H1 (cell line): ENCODE measurements around the gene CNIH3. TPM values are rescaled to one million over a fixed set of nuclear protein-coding genes. Genes with fewer than 3 reads are reported as not detected.

Experiments used
- CTCF ChIA-PET: fragments of 300-600 bp; sonication (Branson Sonifier 250); formaldehyde crosslinking; loops from one replicate; lab custom pipeline; 2021; ENCODE audit not compliant: partially characterized antibody; lab: Charles Lee
- POLR2A ChIA-PET: fragments of 300-600 bp; sonication (Branson Sonifier 250); formaldehyde crosslinking; loops from one replicate; lab custom pipeline; 2021; ENCODE audit warnings: inconsistent platforms; ENCODE audit not compliant: partially characterized antibody; lab: Charles Lee
- DNase-seq, 2 experiments: peaks; one replicate each; pipeline versions ENCODE4 v3.0.0 to v3.0.0-alpha.2; 2010 to 2022; ENCODE audit warnings: low spot score in 2 of 2, low read depth in 1 of 2, mixed read lengths in 1 of 2
- FAIRE-seq: peaks from 2 replicates; lab custom pipeline; 2011; peaks lifted over from hg19 to GRCh38; lab: Jason Lieb, UNC
- H2AFZ ChIP-seq: 2 replicates; pipeline ENCODE4 v1.8.1; 2012; ENCODE audit warnings: low read length, inconsistent platforms
- H2AK5ac ChIP-seq: 2 replicates; pipeline ENCODE4 v1.6.1; 2013; ENCODE audit warnings: low read depth, low read length
- H2BK120ac ChIP-seq: replicated peaks from 2 replicates; pipeline ENCODE3; 2013; ENCODE audit warnings: low read depth, low read length, inconsistent platforms
- H2BK12ac ChIP-seq: 2 replicates; pipeline ENCODE4 v1.6.1; 2013; ENCODE audit warnings: low read depth, low read length
- H2BK15ac ChIP-seq: 2 replicates; pipeline ENCODE4 v1.6.1; 2013; ENCODE audit warnings: low read length
- H2BK20ac ChIP-seq: 2 replicates; pipeline ENCODE4 v1.6.1; 2013; ENCODE audit warnings: low read length
- H2BK5ac ChIP-seq: 2 replicates; pipeline ENCODE4 v1.6.1; 2013; ENCODE audit warnings: low read depth, low read length
- H3K14ac ChIP-seq: 2 replicates; pipeline ENCODE4 v1.6.1; 2013; ENCODE audit warnings: inconsistent platforms; ENCODE audit not compliant: insufficient read length
- H3K18ac ChIP-seq: 2 replicates; pipeline ENCODE4 v1.6.1; 2013; ENCODE audit warnings: low read length; ENCODE audit errors: extremely low read depth
- H3K23ac ChIP-seq: 2 replicates; pipeline ENCODE4 v1.6.1; 2013; ENCODE audit warnings: inconsistent platforms; ENCODE audit not compliant: insufficient read length
- H3K23me2 ChIP-seq: 2 replicates; pipeline ENCODE4 v1.6.1; 2013; ENCODE audit warnings: low read depth, low read length
- H3K27ac ChIP-seq: 2 replicates; pipeline ENCODE4 v1.6.1; 2011; ENCODE audit warnings: low read depth, low read length, inconsistent platforms
- H3K27me3 ChIP-seq, 4 experiments: replicated peaks in 1 of 4; 1 replicate in 1 of 4; 2 replicates in 3 of 4; pipeline versions ENCODE4 v1.6.1 to v1.8.1; 2011 to 2013; ENCODE audit warnings: low read length in 3 of 4, mild to moderate bottlenecking in 3 of 4, inconsistent platforms in 2 of 4, mixed read lengths in 2 of 4, moderate library complexity in 1 of 4; ENCODE audit not compliant: control insufficient read depth in 3 of 4, insufficient read depth in 3 of 4; ENCODE audit errors: extremely low read depth in 1 of 4
- H3K36me3 ChIP-seq, 4 experiments: 2 replicates each; pipeline versions ENCODE4 v1.6.1 to v1.8.1; 2011 to 2013; ENCODE audit warnings: mild to moderate bottlenecking in 4 of 4, low read length in 3 of 4, moderate library complexity in 2 of 4, control low read depth in 1 of 4, inconsistent platforms in 1 of 4; ENCODE audit not compliant: insufficient read depth in 4 of 4, control insufficient read depth in 2 of 4
- H3K4ac ChIP-seq: replicated peaks from 2 replicates; pipeline ENCODE3; 2013; ENCODE audit warnings: low read length, low read depth, mixed read lengths, inconsistent platforms; ENCODE audit not compliant: insufficient read length
- H3K4me1 ChIP-seq, 4 experiments: replicated peaks in 1 of 4; 1 replicate in 1 of 4; 2 replicates in 3 of 4; pipeline versions ENCODE4 v1.6.1 to v1.8.1; 2011 to 2013; ENCODE audit warnings: low read length in 3 of 4, inconsistent platforms in 2 of 4, mixed read lengths in 1 of 4; ENCODE audit not compliant: insufficient read depth in 4 of 4, control insufficient read depth in 3 of 4
- H3K4me2 ChIP-seq, 2 experiments: 2 replicates each; pipeline versions ENCODE4 v1.6.1 to v1.8.1; 2011 to 2013; ENCODE audit warnings: low read depth in 2 of 2, low read length in 2 of 2, control low read depth in 1 of 2, inconsistent platforms in 1 of 2, mild to moderate bottlenecking in 1 of 2; ENCODE audit not compliant: insufficient read depth in 1 of 2
- H3K4me3 ChIP-seq, 4 experiments: fragments of 200-600, 300-600 bp in 1 of 4; sonication (generic), shearing (Covaris generic), sonication (Bioruptor Twin) in 1 of 4; 2 replicates each; pipeline versions ENCODE4 v1.5.1 to v1.8.1; 2011 to 2016; ENCODE audit warnings: low read length in 4 of 4, low read depth in 3 of 4, control low read depth in 2 of 4, inconsistent platforms in 2 of 4, mild to moderate bottlenecking in 2 of 4, mixed read lengths in 1 of 4, moderate library complexity in 1 of 4; ENCODE audit not compliant: insufficient read depth in 2 of 4; ENCODE audit errors: extremely low read depth in 1 of 4
- H3K56ac ChIP-seq: replicated peaks from 2 replicates; pipeline ENCODE3; 2013; ENCODE audit warnings: low read depth, mild to moderate bottlenecking, mixed read lengths, low read length, inconsistent platforms; ENCODE audit not compliant: insufficient read length
- H3K79me1 ChIP-seq: 2 replicates; pipeline ENCODE4 v1.6.1; 2013; ENCODE audit warnings: low read depth, low read length, control low read depth
- H3K79me2 ChIP-seq, 2 experiments: 2 replicates each; pipeline versions ENCODE4 v1.6.1 to v1.8.1; 2012 to 2013; ENCODE audit warnings: low read length in 2 of 2, mild to moderate bottlenecking in 2 of 2, inconsistent platforms in 1 of 2; ENCODE audit not compliant: insufficient read depth in 2 of 2, control insufficient read depth in 1 of 2
- H3K9ac ChIP-seq, 4 experiments: replicated peaks in 1 of 4; 1 replicate in 1 of 4; 2 replicates in 3 of 4; pipeline versions ENCODE4 v1.6.1 to v1.8.1; 2011 to 2013; ENCODE audit warnings: low read depth in 3 of 4, low read length in 3 of 4, control low read depth in 2 of 4, mild to moderate bottlenecking in 2 of 4, moderate library complexity in 2 of 4, inconsistent platforms in 1 of 4; ENCODE audit errors: extremely low read depth in 1 of 4
- H3K9me3 ChIP-seq, 2 experiments: 2 replicates each; pipeline versions ENCODE4 v1.6.1 to v1.8.1; 2012 to 2013; ENCODE audit warnings: mild to moderate bottlenecking in 2 of 2, moderate library complexity in 2 of 2, control low read depth in 1 of 2, inconsistent platforms in 1 of 2, low read depth in 1 of 2, low read length in 1 of 2, mixed read lengths in 1 of 2; ENCODE audit not compliant: insufficient read depth in 2 of 2
- H4K20me1 ChIP-seq, 2 experiments: replicated peaks in 1 of 2; 2 replicates each; pipeline versions ENCODE3 to v1.8.1; 2011 to 2013; ENCODE audit warnings: inconsistent platforms in 2 of 2, low read length in 2 of 2, mild to moderate bottlenecking in 1 of 2; ENCODE audit not compliant: insufficient read depth in 2 of 2, control insufficient read depth in 1 of 2
- H4K5ac ChIP-seq: 2 replicates; pipeline ENCODE4 v1.6.1; 2013; ENCODE audit warnings: low read length, low read depth, mixed read lengths, inconsistent platforms; ENCODE audit not compliant: insufficient read length
- H4K8ac ChIP-seq: 2 replicates; pipeline ENCODE4 v1.8.0; 2013; ENCODE audit warnings: mild to moderate bottlenecking, moderate library complexity, low read length, inconsistent platforms; ENCODE audit not compliant: insufficient read depth; ENCODE audit errors: extremely low read depth
- H4K91ac ChIP-seq: replicated peaks from 2 replicates; pipeline ENCODE3; 2013; ENCODE audit warnings: low read length, mixed read lengths, inconsistent platforms; ENCODE audit not compliant: insufficient read length
- CEBPB ChIP-seq: IDR thresholded peaks from 2 replicates; pipeline ENCODE4 v1.6.1; 2012; ENCODE audit warnings: low read depth, low read length
- KDM1A ChIP-seq: fragments of 200-600, 300-600 bp; sonication (generic); IDR thresholded peaks from 2 replicates; pipeline ENCODE4 v1.7.1; 2016; ENCODE audit warnings: mild to moderate bottlenecking, low read length, borderline replicate concordance
- MAFK ChIP-seq: IDR thresholded peaks from 2 replicates; pipeline ENCODE4 v1.6.1; 2012; ENCODE audit warnings: low read depth, mild to moderate bottlenecking, improper control_type of control experiment, low read length
- RFX5 ChIP-seq: IDR thresholded peaks from 2 replicates; pipeline ENCODE4 v1.6.1; 2011; ENCODE audit warnings: low read depth, low read length, improper control_type of control experiment, borderline replicate concordance
- RXRA ChIP-seq: IDR thresholded peaks from 2 replicates; pipeline ENCODE4 v1.6.1; 2011; ENCODE audit warnings: low read depth, mild to moderate bottlenecking, low read length, moderate library complexity; ENCODE audit not compliant: insufficient read depth
- SIRT6 ChIP-seq: IDR thresholded peaks from one replicate; pipeline ENCODE4 v1.7.1; 2012; ENCODE audit warnings: low read length, inconsistent platforms
- SIX5 ChIP-seq: IDR thresholded peaks from 2 replicates; pipeline ENCODE4 v1.6.1; 2011; ENCODE audit warnings: mild to moderate bottlenecking, low read depth, low read length
- TAF1 ChIP-seq: IDR thresholded peaks from 2 replicates; pipeline ENCODE4 v1.6.1; 2011; ENCODE audit warnings: mild to moderate bottlenecking, low read depth, low read length
- TAF7 ChIP-seq: optimal IDR thresholded peaks from 2 replicates; pipeline ENCODE3; 2011; ENCODE audit warnings: low read depth, mild to moderate bottlenecking, inconsistent platforms, low read length, moderate library complexity, borderline replicate concordance
- WGBS, 2 experiments: shearing (Covaris generic) in 1 of 2; methylation state at CpG; one replicate each; pipeline versions ENCODE4 v1.1.6 to v1.1.7; 2013 to 2015; ENCODE audit warnings: low lambda C conversion rate in 2 of 2, mixed read lengths in 2 of 2, inconsistent platforms in 1 of 2, low coverage in 1 of 2, missing lambda C conversion rate in 1 of 2; ENCODE audit not compliant: insufficient replicate concordance in 2 of 2, insufficient coverage in 1 of 2, insufficient read length in 1 of 2; ENCODE audit errors: extremely low coverage in 1 of 2, missing lambda C conversion rate in 1 of 2; 5-methylcytosine and 5-hydroxymethylcytosine counted together
- polyA plus RNA-seq, 7 experiments: library from polyadenylated mRNA; depleted of rRNA in 3 of 7; stranded (reverse) in 5 of 7; unstranded in 2 of 7; fragments of >200 nt in 5 of 7; fragments of 200-250 nt in 2 of 7; gene quantifications; 1 replicate in 5 of 7; 2 replicates in 1 of 7; 4 replicates in 1 of 7; pipeline versions ENCODE4 v1.2.1 to v1.2.3, GENCODE V29; 2011 to 2013; ENCODE audit warnings: missing spikeins in 2 of 7, mixed read lengths in 2 of 7
- total RNA-seq: library from RNA; stranded (reverse); fragmentation: NEBNext Ultra II Directional; extraction: Animal tissue kit (Norgen Biotek cat#: 25700); gene quantifications from 2 replicates; pipeline ENCODE4 v1.2.1, GENCODE V29; 2021

The CNIH3 gene
- total and polyA plus RNA-seq, 2 of the 8 experiments (the other 6 are each of a cell fraction or from before 2014, with no cell fraction given), result 3.7 to 5.6 TPM

- H3K23ac ChIP-seq, result no peak overlapping the region
- H3K9me3 ChIP-seq, result no peaks in the 10 kb centered on the region
- no peak overlapping the region for H2BK5ac ChIP-seq
- no peak overlapping the region for H3K4me2 ChIP-seq
- H4K91ac ChIP-seq, result no peak overlapping the region
- no peaks in the 10 kb centered on the region for H4K20me1 ChIP-seq
- H4K5ac ChIP-seq, result no peak overlapping the region
- H3K4ac ChIP-seq, result no peak overlapping the region
- no peak overlapping the region for H2BK12ac ChIP-seq
- no peak for DNase-seq
- CTCF ChIA-PET, result interaction anchor here (1.0 to 2.9 kb wide), 5 partner anchors 16 to 185 kb away, joined by 3 to 16 read pairs (median 4); no protein-coding TSS in a partner anchor
- TF ChIP-seq TAF7 (no peak), SIX5 (no peak), KDM1A (no peak), CEBPB (no peak), SIRT6 (no peak), TAF1 (no peak), MAFK (no peak), RFX5 (no peak), RXRA (no peak)
- WGBS, 2 experiments, result 73% methylated on average over 1 of the region's 1 CpG; no CpG with 5 or more reads in 1 of the 2 experiments
- POLR2A ChIA-PET, result interaction anchor here (0.9 to 1.4 kb wide), 2 partner anchors 15 to 25 kb away, joined by 3 read pairs; partner anchors contain the start of gene CNIH3
- no peaks in the 10 kb centered on the region for H3K79me1 ChIP-seq
- H3K23me2 ChIP-seq, result no peaks in the 10 kb centered on the region
- no peaks in the 10 kb centered on the region for H3K27me3 ChIP-seq
- no peak overlapping the region for H2BK15ac ChIP-seq
- no peak overlapping the region for H3K4me3 ChIP-seq
- no peak overlapping the region for H3K27ac ChIP-seq
- no peaks in the 10 kb centered on the region for H3K36me3 ChIP-seq
- peaks cover 0 to 18% (median 11%) of the 10 kb centered on the region in 4 experiments; a peak in 4 of 7 replicates for H3K4me1 ChIP-seq
- no peak overlapping the region for H3K18ac ChIP-seq
- no peak overlapping the region for H3K56ac ChIP-seq
- H3K9ac ChIP-seq, result no peak overlapping the region
- no peak for FAIRE-seq
- H4K8ac ChIP-seq, result no peak overlapping the region
- no peak overlapping the region for H2BK120ac ChIP-seq
- H2AFZ ChIP-seq, result no peak overlapping the region
- no peak overlapping the region for H2AK5ac ChIP-seq
- no peak overlapping the region for H3K14ac ChIP-seq
- H2BK20ac ChIP-seq, result no peak overlapping the region
- no peaks in the 10 kb centered on the region for H3K79me2 ChIP-seq
These were observed 24.8 kb upstream of the CNIH3 start for GRCh38 chr1:224591326-224591725.
